ENCODE data around the gene CCDC106. TPM values are rescaled to one million over a fixed set of nuclear protein-coding genes. Genes with fewer than 3 reads are reported as not detected.

Gene CCDC106
- total RNA-seq, 2 donors from 2014 or later = 2.6 to 4.8 TPM

DNA sequence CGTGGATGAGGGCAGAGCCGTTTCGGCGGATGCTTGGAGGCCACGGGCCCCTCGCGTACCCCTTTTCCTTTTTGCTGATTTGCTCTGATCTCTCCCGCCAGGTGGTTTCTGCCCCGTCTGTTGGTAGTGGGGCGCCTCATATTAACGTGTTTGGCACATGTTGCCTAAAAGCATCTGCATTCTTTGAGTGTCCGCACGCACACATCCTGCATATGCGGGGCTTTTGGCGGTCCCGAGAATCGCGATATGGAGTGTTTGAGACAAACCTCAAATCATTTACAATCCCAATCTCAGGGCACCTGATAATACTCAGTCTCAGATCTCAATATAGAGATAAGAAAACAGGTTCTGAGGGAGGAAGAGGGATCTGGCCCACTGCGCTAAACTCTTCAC lies 7.6 kb downstream of the CCDC106 start:
- H3K4me1 ChIP-seq = peaks cover 21% of the 10 kb centered on the region
- H3K27me3 ChIP-seq = no peaks in the 10 kb centered on the region
- TF ChIP-seq, protein P1, sequence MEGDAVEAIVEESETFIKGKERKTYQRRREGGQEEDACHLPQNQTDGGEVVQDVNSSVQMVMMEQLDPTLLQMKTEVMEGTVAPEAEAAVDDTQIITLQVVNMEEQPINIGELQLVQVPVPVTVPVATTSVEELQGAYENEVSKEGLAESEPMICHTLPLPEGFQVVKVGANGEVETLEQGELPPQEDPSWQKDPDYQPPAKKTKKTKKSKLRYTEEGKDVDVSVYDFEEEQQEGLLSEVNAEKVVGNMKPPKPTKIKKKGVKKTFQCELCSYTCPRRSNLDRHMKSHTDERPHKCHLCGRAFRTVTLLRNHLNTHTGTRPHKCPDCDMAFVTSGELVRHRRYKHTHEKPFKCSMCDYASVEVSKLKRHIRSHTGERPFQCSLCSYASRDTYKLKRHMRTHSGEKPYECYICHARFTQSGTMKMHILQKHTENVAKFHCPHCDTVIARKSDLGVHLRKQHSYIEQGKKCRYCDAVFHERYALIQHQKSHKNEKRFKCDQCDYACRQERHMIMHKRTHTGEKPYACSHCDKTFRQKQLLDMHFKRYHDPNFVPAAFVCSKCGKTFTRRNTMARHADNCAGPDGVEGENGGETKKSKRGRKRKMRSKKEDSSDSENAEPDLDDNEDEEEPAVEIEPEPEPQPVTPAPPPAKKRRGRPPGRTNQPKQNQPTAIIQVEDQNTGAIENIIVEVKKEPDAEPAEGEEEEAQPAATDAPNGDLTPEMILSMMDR (IDR thresholded peaks at IDR 0.05) = no peak
- peak overlapping the region; percentile 82 for H3K4me3 ChIP-seq
- H3K27ac ChIP-seq = peak overlapping the region; percentile 99
- H3K9ac ChIP-seq (ENCODE audit: low read depth in 2 of 2, low read length in 2 of 2) = peak overlapping the region; percentile 80 to 93
- DNase-seq = no peak
- intact Hi-C loops (cut with DNase I) = no loop called here
- peaks cover 6% of the 10 kb centered on the region for H3K36me3 ChIP-seq
- H3K9me3 ChIP-seq = no peaks in the 10 kb centered on the region

DNA sequence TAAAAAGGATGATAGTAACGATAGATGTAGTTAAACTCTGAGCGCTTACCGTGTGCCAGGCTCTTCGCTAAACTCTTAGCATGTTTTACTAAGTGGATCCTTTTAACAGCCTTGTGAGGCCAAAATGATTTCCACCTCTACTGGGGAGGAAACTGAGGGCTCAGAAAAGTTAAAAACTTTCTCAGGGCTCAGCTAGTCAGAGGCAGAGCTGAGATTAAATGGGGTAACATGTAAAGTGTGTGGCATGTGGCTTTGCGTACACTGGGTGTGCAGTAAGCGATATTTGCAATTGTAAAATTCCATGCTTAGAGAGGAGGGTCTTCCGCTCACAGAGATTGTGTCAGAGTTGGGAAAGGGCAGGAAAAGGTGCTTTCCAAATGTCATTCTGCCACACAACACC lies 8.5 kb downstream of the CCDC106 start:
- no peak overlapping the region for H3K27ac ChIP-seq
- peak overlapping the region; percentile 16 to 80 for H3K9ac ChIP-seq (ENCODE audit: low read depth in 2 of 2, low read length in 2 of 2)
- DNase-seq = no peak
- TF ChIP-seq, protein P1 (IDR thresholded peaks at IDR 0.05) = no peak
- no peaks in the 10 kb centered on the region for H3K9me3 ChIP-seq
- H3K4me3 ChIP-seq = peak overlapping the region; percentile 82
- no peaks in the 10 kb centered on the region for H3K27me3 ChIP-seq
- intact Hi-C loops (cut with DNase I) = no loop called here
- peaks cover 10% of the 10 kb centered on the region for H3K36me3 ChIP-seq
- peaks cover 21% of the 10 kb centered on the region for H3K4me1 ChIP-seq

DNA sequence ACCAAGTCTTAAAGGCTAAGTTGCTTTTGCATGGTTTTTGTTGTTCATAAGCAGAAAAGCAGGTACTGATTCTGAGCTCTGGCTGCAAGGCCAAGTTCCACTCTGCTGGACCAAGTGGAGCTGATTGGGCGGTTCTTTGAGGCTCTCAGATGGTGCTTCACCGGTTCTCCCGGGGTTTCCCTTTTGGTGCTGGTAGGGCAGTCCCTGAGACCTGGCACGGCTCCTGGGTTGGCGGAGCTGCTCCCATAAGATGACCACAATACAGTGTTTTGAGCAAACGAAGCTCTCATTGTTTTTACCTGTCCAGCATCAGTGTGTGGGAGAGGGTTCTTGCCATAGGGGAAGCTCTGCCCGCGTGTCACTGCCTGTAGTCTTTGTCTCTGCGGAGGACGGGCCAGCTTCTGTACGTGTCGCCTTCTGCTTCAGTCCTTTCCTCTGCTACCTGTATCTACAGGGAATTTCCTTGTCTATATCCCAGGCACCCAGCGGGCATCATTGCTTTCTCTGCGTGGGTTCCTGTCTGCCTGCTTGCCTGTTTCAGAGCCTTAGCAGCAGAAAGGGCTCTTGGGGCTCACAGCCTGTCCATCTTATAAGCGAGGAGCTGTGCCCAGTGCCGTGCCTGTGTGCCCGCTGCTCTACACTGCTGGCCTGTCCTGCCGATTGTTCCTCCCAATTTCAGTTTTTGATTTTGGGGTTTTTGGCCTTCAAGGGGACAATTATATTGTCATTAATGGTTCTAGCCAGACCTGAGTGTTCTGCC lies 9.2 kb downstream of the CCDC106 start:
- Histone ChIP-seq H3K9me3 (no peaks in the 10 kb centered on the region), H3K36me3 (peaks cover 10% of the 10 kb centered on the region), H3K9ac (ENCODE audit: low read depth in 2 of 2, low read length in 2 of 2) (peak overlapping the region; percentile 47 to 80), H3K27ac (no peak overlapping the region), H3K4me3 (peak overlapping the region; percentile 82), H3K4me1 (peaks cover 21% of the 10 kb centered on the region), H3K27me3 (no peaks in the 10 kb centered on the region)
- intact Hi-C loops (cut with DNase I) = no loop called here
- TF ChIP-seq, protein P1 (IDR thresholded peaks at IDR 0.05) = no peak
- DNase-seq = no peak

DNA sequence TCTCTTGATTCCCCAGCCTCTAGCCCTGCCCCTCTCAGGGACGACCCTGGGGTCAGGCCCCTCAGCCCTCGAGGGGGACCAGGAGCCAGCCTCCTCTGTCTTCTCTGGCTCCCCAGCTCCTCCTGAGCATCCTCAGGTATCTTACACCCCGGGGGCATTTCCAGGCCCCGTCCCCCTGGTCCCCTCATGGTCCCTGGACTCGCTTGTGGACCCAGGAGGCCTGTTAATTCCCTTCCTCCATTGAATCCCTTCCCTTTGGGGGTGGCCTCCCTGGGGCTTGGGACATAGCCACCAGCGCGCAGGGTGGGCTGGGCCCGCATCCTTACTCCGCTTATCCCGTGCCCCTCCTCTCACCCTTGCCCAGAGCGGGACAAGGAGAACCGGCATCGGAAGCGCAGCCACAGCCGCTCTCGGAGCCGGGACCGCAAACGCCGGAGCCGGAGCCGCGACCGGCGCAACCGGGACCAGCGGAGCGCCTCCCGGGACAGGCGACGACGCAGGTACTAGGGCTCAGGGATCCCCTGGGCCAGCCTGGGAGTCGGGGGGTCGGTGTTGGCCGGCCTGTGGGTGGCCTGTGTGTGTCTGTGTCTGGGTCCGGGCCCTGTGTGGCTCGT lies 10.9 kb downstream of the CCDC106 start:
- Histone ChIP-seq H3K9me3 (no peaks in the 10 kb centered on the region), H3K27me3 (no peaks in the 10 kb centered on the region), H3K4me3 (no peak overlapping the region), H3K9ac (ENCODE audit: low read depth in 2 of 2, low read length in 2 of 2) (no peak overlapping the region), H3K4me1 (peaks cover 21% of the 10 kb centered on the region), H3K27ac (no peak overlapping the region), H3K36me3 (peaks cover 18% of the 10 kb centered on the region)
- intact Hi-C loops (cut with DNase I) = no loop called here
- no peak for DNase-seq
- TF ChIP-seq, protein P1 (IDR thresholded peaks at IDR 0.05) = no peak

DNA sequence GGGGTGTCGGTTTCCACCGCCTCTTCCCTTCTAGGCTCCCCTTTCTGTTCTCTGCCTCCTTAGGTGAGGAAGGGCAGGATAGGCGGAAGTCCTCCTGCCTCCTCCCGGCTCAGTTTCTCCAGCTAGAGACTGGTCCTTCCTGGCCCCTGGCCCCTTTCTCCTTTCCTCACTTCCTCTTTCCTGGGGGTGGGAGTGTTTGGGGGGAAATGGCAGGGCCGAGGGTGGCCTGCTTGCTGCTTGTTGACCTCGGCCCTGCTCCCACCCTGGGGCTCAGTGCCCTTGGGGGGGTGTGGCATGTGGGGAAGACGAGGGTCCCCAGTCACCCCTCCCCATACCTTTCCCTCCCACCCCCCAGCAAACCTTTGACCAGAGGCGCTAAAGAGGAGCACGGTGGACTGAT lies 11.8 kb downstream of the CCDC106 start:
- H3K9me3 ChIP-seq = no peaks in the 10 kb centered on the region
- no peak overlapping the region for H3K4me3 ChIP-seq
- intact Hi-C loops (cut with DNase I) = no loop called here
- no peaks in the 10 kb centered on the region for H3K27me3 ChIP-seq
- no peak overlapping the region for H3K27ac ChIP-seq
- H3K4me1 ChIP-seq = peaks cover 21% of the 10 kb centered on the region
- TF ChIP-seq, protein P1 (IDR thresholded peaks at IDR 0.05) = no peak
- H3K9ac ChIP-seq (ENCODE audit: low read depth in 2 of 2, low read length in 2 of 2) = no peak overlapping the region
- DNase-seq = no peak
- H3K36me3 ChIP-seq = peaks cover 19% of the 10 kb centered on the region
